Stimulated activated CD8-positive, alpha-beta memory T cell treated with anti-CD3 and anti-CD28 coated beads, Interleukin-4, amount 100 ng/mL, for 24 hours (primary cell): ENCODE data around the gene BCAS4.
"Not testable (repeated sequence)": the region's sequence is repeated elsewhere in the genome, so short reads cannot be mapped to it uniquely, and the experiment has no call there.

ENCODE experiments used
- DNase-seq: peaks from one replicate; pipeline ENCODE4 v3.0.0-alpha.2; 2020; ENCODE audit warnings: low read depth

BCAS4 gene

DNA sequence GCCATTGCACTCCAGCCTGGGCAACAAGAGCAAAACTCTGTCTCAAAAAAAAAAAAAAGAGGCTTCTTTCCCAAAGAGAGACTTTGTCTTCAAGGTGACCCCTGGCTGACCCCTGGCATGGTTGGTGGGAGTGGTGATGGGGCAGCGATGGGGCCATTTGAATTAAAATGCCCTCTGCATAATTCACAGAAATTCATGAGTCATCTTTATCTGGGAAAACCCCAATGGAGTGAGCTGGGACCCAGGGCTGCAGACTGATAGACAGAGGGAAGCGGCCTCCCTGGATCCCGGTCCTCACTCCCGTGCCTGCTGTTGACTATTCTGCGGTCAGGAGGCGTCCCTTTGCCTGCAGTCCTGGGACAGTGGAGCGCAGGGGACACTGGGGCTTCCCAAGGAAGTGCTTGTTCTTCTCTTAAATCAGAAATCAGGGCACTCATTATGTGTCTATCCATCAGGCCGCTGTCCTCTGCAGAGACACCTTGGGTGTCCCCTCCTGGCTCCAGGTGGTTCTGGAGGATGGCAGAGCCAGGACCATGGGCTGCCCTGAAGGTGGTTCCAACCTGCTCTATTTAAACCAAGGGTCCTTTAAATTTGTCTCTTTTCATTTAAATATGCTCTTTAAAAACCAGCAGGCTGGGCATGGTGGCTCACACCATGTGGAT is 23.3 kb upstream of the BCAS4 start:
- not testable (repeated sequence) for DNase-seq

DNA sequence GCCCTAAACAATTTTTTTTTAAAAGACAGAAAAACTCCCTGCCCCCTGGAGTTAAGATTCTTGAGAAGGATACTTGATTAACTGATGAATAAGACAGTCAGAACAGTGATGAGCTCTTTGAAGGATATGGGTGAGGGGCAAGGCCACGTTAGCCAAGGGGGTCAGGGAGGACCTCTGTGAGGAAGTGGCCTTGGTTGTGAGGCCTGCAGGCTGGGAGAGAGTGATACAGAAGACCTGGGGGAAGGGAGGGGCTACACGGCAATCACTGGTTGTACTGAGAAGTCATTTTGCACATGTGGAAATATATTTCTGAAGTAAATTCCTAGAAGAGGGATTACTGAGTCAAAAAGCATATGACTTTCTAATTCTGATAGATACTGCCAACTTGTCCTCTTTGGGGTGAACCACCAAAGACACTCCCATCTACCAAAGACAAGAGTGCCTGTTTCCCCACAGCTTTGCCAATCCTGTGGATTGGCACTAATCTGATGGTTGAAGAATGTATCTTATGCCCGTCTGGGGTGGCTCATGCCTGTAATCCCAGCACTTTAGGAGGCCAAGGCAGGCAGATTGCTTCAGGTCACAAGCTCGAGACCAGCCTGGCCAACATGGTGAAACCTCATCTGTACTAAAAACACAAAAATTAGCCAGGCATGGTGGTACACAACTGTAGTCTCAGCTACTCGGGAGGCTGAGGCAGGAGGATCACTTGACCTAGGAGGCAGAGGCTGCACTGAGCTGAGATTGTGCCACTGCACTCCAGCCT is 22.3 kb upstream of the BCAS4 start:
- DNase-seq = no peak

DNA sequence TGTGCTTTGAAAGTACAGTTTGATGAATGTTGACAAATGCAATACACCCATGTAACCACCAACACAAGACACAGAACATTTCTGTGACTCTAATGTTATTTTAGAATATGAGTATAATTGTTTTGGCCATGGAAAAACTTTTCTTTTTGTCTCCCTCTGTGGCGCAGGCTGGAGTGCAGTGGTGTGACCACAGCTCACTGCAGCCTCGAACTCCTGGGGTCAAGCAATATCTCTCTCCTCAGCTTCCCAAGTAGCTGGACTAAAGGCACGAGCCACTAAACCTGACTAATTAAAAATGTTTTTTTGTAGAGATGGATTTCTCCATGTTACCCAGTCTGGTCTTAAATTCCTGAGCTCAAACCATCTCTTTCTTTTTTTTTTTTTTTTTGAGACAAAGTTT is 20.3 kb upstream of the BCAS4 start:
- DNase-seq = no peak

DNA sequence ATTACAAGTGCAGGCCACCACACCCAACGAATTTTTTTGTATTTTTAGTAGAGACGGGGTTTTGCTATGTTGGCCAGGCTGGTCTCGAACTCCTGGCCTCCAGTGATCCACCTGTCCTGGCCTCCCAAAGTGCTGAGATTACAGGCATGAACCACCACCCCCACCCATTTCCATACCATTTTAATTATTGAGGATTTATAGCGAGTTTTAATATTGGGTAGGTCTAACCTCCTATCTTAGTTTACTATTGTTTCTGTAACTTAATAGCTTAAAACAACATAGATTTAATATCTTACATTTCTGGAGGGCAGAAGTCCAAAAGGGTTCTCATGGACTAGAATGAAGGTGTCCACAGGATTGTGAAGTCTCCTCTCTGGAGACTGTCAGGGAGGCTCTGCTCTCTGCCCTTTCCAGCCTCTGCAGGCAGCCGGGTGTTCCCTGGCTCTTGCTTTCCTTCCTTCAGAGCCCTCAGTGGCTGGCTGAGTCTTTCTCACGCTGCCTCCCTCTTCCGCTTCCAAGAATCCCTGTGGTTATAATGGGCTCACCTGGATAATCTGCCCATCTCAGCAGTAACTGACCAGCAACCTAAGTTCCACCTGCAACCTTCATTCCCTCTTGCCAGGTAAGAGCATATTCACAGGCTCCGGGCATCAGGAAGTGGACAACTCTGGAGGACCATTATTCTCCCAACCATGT is 18.6 kb upstream of the BCAS4 start:
- no peak for DNase-seq

DNA sequence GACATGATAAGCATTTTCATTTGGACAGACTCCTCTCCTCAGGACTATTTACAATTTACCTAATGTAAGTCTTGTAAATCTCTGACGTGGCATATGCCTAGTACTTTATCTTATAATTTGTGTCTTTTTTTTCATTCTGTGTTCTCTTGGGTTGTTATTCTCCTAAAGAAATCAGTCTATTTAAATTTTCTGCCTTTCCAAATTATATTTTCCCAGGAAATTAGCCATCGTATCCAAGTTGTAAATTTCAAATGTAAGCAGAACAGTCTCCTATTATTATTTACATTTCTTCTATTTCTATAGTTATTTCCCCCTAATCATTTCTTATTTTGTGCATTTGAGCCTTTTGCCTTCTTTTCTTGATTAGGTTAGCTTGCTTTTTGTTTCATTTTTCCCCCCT is 17.5 kb upstream of the BCAS4 start:
- no peak for DNase-seq

DNA sequence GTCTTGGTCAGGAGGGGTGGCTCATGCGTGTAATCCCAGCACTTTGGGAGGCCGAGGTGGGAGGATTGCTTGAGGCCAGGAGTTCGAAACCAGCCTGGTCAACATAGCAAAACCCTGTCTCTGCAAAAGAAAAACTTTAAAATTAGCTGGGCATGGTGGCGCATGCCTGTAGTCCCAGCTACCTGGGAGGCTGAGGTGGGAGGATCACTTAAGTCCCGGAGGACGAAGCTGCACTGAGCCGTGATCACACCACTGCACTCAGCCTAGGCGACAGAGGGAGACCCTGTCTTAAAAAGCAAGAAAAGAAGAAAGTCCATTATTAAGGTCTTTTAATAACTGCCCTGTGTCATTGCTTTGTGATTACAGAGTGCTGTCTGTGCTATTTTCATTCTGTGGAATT is 15.9 kb upstream of the BCAS4 start:
- DNase-seq = not testable (repeated sequence)

DNA sequence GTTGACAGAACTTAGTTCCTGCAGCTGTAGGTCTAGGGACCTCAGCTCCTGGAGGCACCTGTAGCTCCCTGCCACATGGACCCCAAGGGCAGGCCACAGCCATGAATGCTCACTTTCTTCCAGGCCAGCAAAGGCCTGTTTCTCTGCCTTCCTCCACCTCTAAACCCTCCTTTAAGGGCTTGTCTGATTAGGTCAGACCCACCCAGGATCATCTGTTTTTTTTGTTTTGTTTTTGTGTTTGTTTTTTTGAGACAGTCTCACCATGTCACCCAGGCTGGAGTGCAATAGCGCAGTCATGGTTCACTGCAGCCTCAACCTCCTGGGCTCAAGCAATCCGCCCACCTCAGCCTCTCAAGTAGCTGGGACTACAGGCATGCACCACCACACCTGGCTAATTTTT is 11.5 kb upstream of the BCAS4 start:
- DNase-seq = no peak

DNA sequence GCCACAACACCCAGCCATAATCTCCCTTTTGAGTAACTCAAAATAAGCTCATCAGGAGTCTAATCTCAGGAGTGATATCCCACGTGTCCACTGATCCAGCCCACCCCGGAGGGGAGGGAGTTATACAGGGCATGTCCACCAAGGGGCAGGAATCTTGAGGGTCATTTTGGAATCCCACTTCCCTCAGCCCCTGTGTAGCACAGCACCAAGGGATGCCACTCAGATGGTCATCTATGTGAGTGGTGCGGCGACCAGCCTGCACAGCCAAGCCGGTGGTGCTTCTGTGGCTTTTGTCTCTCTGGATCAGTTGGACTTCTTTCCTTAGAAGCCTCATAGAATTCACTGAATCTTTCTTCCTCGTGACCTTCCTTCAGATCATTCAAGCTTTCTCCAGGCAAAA is 11.0 kb upstream of the BCAS4 start:
- no peak for DNase-seq

DNA sequence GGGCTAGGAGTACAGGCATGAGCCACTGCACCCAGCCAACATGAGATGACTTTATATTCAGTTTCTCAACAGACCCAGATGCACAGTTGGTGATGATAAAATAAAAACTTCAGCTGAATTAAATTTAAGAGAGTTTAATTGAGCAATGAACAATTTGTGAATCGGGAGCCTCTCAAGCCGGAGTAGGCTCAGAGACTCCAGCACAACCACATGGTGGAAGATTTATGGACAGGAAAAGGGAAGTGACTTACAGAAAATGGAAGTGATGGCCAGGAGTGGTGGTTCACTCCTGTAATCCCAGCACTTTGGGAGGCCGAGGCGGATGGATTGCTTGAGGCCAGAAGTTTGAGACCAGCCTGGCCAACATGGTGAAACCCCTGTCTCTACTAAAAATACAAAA is 10.4 kb upstream of the BCAS4 start:
- no peak for DNase-seq

DNA sequence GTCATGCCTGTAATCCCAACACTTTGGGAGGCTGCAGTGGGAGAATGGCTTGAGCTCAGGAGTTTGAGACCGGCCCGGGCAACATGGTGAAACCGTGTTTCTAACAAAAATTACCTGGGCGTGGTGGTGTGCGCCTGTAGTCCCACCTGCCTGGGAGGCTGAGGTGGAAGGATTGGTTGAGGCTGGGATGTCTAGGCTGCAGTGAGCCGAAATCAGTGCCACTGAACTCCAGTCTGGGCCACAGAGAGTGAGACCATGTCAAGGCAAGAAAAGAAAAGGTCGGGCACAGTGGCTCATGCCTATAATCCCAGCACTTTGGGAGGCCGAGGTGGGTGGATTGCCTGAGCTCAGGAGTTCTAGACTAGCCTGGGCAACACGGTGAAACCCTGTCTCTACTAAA is 8.2 kb upstream of the BCAS4 start:
- DNase-seq = no peak

DNA sequence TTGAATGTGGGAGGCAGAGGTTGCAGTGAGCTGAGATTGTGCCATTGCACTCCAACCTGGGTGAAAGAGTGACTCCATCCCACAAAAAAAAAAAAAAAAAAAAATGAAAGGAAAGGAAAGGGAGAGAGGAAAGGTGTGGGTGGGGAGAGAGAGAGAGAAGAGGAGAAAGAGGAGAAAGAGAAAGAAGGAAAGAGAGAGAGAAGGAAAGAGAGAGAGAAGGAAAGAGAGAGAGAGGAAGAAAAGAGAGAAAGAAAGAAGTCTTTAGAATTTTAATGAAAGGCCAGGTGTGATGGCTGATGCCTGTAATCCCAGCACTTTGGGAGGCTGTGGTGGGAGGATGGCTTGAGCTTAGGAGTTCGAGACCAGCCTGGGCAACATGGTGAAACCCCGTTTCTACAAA is 7.7 kb upstream of the BCAS4 start:
- DNase-seq = no peak

DNA sequence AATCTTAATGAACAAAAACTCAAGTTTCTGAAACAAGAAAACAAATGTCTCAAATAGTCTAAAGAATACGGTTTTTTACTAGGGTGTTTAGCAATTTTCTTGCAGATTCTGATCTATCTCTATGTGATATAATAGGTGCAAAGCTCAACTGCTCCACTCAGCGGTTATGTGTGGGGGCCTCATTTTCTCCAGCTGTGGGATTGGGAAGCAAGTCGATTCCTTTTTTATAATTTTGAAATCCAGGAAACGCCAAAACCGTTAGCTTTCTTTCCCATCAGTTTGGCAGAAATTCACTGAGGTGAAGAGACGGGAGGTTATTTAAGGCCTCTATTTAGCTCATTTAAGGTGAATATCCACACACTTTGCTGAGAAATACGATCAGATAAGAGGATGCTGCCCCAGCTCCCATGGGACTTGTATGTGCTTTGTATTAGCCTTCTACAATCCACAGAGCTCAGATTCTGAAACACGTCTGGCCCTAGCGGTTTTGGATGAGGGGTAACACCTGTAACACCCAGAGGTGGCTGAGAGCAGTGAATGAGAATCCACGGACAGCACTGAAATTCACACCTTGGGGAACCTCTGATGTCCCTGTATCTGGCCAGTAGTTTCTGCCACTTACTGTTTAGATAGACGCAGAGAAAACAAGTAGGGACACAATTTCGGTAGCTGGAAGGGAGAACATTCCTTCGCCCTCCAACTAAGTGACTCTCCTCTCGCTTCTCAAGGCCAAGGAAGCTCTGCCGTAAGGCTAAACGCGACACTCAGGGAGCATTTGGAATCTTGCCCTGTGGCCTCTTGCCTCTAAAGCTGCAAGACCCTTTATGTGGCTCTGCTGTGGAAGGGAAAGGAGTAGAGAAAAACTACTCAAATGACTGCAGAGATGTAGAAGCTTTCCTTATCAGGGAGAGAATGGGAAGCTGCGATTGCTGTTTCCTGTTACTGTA is 6.5 kb upstream of the BCAS4 start:
- DNase-seq = no peak

DNA sequence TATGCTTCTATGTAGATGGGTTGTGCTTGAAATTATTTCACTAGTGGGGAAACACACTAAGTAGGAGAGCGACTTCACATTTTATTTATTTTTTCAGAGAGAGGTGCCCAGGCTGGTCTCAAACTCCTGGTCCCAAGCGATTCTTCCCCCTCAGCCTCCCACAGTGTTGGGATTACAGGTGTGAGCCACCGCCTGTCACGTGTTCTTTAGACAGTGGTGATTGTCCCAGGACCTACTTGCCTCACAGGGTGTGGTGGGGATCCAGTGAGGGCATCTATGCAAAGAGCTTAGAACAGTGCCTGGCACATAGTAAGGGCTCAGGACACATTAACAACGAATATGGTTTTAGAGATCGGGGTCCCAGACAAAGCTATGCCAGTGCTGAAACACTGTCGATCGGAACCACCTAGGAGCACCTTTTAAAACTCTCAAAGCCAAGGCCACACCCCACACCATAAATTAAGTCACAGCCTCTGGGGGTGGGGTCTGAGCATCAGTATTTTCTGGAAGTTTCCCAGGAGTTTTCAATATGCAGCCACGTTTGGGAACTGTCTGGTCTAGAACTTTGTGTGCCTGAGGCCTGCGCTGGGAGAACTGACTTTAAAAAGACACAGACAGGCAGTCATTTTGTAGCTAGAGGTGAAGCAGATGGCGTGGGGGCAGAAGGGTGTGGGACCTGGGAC is 4.8 kb upstream of the BCAS4 start:
- no peak for DNase-seq

DNA sequence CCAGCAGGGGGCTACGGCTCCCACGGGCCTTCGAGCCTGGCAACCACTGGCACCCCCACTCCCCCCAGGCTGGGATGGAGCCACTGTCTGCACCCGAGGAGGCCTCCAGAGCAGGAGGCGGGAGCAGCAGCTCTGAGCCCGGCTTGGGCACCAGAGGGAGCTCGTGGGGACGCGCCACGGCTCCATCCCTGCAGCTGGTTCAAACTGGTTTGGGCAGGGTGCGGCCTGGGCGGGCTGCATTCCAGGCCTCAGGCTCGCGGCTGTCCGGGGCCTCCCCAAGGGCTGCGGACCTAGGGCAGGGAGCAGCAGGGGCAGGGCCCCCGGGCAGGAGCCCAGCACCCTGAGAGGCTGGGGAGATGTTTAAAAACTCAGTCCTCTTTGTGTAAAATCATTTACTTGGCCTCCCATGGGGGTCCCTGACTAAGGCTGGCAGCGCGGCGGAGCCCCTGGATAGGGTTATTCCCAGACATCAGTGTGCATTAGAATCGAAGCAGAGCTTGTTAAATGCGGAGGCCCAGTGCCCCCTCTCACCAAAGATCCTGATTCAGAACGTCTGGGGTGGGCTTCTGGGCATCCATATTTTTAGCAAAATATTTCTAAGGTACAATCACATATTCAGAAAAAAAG is 4.1 kb upstream of the BCAS4 start:
- DNase-seq = peak; percentile 75

DNA sequence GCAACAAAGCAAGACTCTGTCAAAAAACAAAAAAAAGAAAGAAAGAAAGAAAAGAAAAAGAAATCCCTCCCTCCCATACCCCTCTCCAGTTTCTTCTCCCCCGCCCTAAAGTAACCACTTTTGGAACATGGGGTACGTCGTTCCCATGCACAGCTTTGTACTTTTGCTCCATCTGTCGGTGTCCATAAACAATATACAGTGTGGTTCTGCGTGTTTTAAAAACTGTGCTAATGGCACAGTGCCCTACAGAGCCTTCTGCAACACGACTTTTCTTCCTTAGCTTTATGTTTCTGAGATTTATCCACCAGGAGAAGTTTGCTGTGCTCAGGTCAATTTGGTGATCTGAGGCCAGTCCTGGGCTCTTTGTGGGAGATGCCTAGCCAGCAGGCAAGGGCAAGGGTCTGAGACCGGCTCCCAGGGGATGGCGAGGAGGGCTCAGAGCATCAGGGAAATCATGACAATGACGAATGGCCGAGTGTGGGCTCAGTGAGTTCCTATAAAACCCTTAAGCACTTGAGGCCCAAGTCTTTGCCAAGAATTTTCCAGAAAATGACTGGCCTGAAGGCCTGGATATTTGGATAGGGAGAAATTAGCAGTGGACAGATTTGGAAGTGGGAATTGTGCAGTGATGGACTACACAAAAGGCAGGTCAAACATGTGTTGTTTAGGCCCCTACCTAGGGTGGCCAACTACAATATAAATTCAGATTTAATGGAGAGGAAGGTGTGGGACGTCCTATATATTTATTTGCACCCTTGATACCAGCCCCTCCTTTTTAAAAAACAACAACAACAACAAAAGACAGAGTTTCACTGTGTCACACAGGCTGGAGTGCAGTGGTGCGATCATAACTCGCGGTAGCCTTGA is 1.9 kb upstream of the BCAS4 start:
- no peak for DNase-seq

DNA sequence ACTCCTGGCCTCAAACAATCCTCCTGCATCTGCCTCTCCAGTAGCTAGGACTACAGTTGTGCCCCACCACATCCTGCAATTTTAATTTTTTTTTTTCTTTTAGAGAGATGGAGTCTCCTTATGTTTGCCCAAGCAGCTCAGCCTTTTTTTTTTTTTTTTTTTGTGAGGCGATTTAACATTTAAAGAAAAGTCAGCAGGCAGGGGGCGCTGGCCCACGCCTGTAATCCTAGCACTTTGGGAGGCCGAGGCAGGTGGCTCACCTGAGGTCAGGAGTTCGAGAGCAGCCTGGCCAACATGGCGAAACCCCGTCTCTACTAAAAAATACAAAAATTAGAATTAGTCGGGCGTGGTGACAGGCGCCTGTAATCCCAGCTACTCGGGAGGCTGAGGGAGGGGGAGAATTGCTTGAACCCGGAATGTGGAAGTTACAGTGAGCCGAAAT is 1.3 kb upstream of the BCAS4 start:
- peak; percentile 32 for DNase-seq

DNA sequence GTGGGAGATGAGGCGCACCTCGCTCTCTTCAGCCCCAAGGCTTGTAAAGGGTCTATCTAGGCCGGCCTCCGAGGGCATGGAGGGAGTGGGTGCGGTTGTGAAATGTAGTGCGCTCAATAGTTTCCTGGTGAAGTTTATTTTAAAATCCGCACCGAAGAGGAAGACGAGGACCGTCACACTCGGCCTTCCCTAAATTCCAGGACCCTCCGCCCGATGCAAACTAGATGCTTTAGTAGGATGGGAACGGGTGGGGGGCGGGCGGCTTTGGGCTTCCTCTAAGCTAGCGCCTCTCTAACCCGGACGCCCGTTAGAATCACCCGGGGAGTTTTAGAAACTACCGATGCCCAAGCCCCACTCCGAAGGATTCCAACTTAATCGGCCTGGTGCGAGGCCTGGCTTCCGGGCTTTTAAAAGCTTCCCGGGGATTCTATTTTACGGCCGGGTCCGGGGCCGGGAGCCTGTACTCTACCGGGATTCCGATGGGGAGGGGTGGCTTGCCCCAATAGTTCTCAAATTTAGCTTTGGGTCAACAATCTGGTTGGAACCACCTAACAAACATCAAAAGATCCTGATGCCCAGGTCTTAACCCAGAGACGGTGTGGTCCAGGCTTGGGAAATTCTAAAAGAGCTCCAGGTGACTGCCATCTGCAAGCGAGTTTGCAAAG is 548 bp upstream of the BCAS4 start:
- DNase-seq = no peak

DNA sequence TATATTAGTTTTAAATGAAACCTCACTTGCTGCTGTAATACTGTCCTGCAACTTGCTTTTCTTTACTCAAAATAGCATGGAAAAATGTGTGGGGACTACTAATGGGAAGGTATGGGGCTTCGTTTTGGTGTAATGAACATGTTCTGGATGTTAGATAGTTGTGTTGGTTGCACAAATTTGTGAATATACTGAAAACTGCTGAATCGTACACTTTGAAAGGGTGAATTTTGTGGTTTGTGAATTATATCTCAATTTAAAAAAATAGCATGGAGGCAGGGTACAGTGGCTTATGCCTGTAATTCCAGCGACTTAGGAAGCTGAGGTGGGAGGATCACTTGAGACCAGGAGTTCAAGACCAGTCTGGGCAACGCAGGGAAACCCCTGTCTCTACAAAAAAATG is 2.3 kb downstream of the BCAS4 start:
- no peak for DNase-seq

DNA sequence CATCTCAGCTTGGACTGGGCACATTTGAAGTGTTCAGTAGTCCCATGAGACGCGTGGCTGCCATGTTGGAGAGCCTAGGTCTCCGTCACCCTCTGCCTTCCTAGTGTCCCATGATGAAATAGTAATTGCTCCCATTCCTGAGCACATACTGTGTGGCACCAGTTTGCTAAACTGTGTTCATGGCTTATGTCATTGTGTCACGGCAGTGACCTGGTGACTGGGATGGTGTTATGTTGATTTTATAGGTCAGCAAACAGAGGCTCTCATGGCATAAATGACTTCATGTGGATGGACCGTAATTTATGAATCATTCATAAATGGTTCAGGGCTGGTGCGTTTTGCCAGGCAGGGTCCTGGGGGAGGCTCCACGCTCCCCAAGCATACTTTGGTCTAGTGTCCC is 3.8 kb downstream of the BCAS4 start:
- no peak for DNase-seq
